HG03432 (cell line): ENCODE measurements around the gene ETFA.

Experiments
- ATAC-seq: cut with Tn5 transposase; IDR thresholded peaks from one replicate; pipeline ENCODE4 v1.9.1; 2021; ENCODE audit warnings: mild to moderate bottlenecking, moderate library complexity; ENCODE audit not compliant: unreplicated experiment

The ETFA gene

DNA sequence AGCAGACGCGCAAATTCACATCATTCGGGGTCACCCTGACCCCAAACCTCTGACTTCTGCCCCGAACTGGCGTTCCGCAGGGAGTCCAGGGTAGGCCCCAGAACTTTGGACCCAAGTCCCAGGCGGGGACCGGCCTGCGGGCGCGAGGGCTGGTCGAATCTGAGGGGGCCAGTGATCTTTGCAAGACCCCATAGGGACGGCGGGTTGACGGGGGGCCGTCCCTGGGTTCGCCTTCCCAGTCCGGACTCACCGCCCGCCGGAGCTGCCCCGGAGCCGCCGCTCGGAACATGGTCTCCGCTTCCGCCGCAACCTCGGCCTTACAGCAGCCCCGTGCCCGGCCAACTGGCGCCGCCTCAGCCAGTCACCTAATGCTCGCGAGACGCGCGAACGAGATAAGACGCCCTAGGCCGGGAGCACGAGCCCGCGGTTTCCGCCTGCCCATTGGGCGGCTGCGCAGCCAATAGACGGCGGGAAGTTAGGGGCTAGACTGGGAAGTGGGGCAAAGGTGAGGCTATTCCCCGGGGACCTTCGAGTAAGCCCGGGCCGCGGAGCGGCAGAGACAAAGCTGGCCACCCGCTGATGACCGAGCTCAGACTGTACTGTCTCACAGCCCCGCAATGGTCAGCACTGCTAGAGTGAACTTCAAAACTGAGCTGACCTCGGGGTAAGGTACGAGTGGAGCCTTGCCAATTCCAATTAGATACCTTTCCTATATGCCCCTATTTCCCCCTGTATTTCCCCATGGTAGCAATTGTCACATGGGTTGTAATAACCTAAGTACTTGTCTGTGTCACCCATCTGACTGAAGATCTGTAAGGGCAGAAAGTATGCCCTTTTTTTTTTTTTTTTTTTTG is at the start of gene ETFA:
Gene ETFA (minus strand): TSS at position 370 of the 854 bp plus-strand sequence. CDS start 81 bp downstream, at position 289.
- peak; percentile 99 for ATAC-seq

DNA sequence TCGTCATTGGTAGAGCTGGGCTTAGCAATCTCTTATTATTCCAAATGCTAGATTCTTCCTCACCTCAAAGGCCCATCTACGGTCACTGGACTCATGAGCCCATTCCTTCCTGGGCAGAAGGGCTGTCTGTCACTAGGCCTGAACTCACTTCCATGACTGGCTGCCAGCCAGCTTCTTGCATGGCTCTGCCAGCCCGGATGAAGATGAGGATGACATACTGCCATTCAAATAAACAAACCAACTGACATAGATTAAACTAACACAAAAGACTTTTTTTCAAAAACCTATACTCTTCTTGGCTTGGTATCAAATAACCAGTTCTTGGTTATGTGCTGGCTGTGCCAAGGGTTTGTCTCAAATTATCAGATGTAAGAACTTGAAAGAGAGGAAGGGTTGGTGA is 49.1 kb upstream of the ETFA start:
- no peak for ATAC-seq

DNA sequence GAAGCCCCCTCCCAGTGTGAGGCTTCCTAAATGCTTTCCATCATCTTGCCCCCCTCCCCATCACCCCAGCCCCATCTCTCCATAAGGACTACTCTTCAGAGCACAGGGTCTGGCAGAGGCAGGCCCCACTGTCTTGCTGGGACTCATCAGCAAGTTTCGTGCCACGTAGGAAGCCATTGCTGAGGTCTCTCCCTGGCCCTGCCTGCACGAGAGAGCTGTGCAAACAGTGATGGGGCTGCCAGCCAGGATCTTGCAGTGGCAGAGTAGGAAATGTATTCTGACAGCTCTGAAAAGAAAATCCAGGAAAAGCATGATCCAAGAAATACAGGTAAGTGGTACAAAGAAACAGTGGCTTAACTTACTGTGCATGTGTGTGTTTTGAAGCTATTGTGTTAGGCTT is 47.9 kb upstream of the ETFA start:
- ATAC-seq = no peak

DNA sequence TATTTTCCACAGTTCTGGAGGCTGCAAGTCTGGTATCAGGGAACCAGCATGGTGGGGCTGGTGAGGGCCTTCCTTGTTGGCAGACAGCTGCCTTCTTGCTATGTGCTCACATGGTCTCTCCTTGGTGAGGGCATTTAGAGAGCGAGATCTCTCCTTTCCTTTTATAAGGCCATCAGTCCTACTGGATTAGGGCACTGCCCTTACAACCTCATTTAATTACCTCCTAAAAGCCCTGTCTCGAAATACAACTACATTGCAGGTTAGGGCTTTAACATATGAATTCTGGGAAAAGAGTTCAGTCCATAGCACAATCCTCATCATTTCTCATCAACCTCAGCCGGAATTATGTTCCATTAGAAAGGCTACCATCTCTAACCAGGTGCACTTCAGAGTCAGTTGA is 47.2 kb upstream of the ETFA start:
- ATAC-seq = no peak

- ATAC-seq = no peak
Observed at GRCh38 chr15:76354823-76355440, 43.7 kb upstream of the ETFA start.

DNA sequence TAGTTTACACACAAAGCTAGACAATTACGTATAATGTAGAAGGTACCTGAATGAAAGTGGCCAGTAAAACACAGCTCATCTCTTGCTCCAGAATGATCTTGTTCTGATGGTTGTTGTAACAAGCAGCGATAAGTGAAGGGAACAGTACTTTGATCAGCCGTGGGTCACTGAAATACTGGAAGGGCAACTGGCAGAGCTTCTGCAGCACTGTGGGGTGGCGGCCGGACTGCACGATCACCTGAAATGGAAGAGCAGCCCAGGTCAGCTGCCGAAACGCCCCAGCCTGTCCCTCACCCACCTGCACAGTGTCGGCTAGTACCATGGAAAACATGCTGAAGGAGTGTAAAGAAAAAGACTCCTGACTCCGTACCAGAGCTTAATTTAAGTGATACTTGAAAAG is 42.6 kb upstream of the ETFA start:
- ATAC-seq = no peak

DNA sequence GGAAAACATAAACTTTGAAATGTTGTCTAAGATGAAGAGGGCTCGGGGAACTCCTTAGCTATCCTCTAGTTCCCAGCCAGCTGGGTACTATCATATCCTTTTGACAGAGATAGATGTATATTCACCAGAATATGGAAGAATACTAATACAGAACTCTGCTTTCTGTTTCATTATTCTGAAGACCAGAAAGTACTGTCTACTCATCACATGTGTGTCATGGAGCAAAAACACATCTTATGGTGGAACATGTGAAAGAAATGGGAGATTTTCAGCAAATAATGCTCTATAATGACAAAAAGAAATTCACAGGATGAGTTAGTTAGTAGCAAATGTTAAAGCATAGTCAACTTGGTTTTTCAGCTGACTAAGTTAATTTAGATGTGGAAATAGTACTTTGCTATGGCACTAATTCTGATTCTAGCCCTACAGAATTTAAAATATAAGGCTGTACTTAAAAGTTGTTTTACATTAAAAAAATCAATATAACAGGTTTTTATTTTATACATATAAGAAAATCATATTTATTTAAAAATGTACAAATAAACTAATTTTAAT is 41.8 kb upstream of the ETFA start:
- no peak for ATAC-seq

DNA sequence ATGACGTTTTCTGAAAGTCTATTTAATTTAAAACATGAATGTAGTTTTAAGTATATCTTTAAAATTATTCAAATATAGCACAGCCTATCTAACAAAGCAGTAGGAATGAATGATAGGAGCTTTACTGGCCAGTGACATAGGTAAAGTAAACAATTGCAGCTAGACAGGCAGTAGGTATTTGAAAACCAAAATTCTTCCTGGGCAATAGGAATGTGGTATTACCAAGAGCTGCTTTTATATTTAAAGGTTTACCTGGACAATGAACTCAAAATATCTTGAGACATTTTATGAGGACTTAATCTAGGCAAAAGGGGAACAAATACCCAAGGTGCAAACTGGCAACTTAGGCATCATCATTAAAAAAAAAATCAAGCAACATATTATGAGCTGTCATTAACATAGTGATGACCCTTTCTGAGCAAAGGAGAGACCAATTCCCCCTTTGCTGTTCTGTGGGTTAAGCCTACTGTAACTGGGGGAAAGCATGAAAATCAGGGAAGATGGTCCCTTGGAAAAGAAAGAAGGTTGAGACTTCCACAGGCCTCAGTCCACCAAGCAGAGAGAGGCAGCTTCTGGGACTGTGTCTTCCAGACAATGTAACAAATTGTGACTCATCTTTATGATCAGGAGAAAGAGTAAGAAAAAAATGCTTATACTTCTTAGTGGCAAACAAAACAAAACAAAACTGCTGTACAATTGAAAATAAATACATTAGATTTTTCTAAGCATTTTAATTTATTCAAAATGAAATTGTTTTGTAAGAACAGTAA is 38.2 kb upstream of the ETFA start:
- ATAC-seq = no peak

DNA sequence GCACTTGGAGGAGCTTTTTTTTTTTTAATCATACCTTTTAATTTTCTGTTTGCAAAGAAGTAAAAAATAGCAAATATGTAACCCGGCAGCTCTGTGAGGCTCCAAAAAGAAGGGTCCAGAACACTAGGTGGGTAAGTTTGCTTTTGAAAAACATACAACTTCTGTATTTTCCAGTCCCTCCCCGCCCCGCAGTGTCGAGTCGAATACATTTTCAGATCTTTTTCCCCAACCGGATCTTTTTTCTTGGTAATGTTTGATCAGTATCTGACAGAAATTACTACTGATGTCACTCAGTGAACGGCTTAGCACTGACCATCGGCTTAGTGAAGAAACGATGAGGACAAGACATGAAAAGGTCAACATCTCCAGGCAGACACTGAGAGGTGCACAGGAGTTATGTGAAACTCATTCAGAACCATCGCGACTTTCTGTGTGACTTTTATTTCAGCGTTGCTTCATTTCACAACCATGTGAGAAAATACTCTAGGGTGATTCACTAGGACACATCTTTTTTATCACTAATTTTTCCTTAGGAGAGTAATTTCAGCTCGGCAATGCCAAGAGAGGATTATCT is 36.3 kb upstream of the ETFA start:
- ATAC-seq = no peak

- peak; percentile 43 for ATAC-seq
Observed at GRCh38 chr15:76346669-76347481, 35.6 kb upstream of the ETFA start.

- peak; percentile 48 for ATAC-seq
Observed at GRCh38 chr15:76345880-76346668, 34.8 kb upstream of the ETFA start.

DNA sequence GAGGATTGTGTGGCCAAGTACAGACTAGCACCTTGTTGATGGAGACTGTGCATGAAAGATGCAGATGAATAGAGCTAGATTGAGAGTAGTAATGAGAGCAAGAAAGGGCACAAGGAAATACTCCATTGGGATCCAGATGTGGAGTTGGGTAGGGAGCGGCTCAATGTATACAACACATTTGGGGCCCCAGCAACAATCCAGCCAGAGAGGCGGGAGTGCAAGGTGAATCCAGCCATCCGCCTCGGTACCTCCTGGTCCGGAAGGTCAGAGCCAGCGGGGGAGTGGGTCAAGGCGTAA is 34.3 kb upstream of the ETFA start:
- ATAC-seq = no peak

DNA sequence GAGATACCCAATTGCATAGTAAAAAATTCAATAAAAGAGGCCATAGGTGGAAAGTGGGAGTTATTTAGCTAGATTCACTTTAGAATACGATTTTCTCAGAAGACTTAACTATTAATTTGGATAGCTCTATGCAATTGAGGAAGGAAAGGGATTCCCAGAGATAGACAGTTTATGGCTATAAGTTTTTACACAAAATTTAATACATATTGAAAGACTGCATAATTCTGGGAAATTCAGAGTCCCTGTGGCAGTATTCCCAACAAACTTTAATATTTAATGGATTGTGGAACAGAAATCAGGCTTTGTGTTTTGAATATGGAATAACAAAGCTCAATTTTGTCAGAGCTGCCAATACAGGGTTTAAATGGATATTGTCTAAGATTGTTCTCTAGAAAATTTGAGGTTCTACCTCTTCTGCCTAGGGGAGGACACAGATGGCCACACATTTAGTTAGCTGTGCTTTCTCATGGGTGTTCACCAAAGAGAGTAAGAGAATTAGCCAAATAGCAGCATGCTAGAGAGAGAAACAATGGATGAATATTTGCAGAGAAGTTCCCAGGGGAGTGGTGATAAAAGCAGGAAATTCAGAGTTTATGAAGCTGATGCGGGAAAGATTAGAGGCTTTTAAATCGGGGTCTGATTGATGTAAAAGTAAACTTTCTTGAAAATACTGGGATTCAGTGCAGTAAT is 33.8 kb upstream of the ETFA start:
- ATAC-seq = no peak

DNA sequence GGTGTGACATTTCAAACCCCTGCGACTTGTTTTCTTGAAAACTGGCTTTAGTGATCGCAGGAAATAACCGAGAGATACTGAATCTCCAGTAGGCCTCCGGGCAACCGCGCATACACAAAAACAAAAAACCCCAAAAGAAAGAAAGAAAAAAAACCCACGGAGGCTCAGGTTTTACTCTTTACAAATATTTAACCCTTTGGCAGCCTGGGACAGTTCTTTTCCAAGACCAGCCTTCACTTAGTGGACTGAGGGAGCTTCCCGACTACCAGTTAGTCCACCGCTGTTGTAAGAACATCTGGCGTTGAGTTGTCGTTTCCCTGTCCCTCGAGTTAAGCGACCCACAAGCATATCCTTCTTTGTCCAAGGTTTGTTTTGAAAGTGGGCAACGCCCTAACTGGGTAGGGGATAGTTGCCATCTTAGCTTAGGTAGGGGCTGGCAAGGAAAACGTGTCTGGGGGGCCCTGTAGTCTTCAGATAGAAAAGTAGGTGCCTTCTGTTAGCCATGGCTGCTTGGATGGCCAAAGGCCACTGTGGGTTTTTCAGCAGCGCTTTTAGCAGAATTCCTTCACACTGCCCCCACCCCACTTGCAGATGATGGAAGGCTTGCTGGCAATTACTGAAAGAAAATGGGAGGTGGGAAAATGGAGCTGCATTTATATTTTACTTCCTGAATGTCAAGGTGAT is 32.2 kb upstream of the ETFA start:
- ATAC-seq = no peak

DNA sequence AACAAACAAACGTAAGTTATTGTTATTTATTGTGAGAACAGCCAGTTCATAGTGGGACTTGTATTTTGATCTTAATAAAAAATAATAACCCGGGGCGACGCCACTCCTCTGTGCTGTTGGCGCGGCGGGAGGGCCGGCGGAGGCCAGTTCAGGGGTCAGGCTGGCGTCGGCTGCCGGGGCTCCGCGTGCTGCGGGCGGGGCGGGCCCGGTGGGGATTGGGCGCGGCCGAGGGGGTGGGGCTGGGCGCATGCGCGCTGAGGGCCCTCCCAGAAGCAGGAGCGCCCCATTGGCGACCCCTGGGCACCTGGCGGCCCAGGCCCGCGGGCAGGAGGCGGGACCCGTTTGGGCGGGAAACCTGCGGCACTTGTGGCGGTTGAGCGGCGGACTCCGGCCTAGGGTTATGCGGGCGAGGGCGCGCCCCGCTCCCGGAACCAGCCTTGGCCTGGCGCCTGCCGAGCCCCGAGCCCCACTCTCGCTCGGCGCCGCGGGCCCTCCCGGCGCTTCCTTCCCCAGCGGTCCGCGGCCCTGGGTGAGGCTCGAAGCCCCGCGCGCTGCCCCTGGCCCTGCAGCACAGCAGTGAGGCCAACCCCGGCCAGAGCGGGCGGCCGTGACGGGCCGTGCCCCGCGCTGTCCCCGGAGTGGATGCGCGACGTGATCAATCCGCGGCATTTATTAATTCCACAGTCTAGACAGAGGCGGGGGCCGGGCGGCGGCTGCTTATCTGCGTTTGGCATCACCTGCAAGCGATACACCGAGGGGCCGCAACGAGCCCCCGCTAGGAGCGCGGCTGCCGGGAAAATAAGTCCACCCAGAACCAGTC is 31.3 kb upstream of the ETFA start:
- ATAC-seq = no peak

- ATAC-seq = no peak
Observed at GRCh38 chr15:76342058-76342381, 30.8 kb upstream of the ETFA start.

GRCh38 chr15:76341366-76342057 is 30.2 kb upstream of the ETFA start:
- no peak for ATAC-seq
